GM12878 (cell line): Measurements from ENCODE around the gene STXBP4. TPM values are rescaled to one million over a fixed set of nuclear protein-coding genes. Genes with fewer than 3 reads are reported as not detected.

ENCODE experiments used
- ATAC-seq: fragments of 200-7000 bp; cut with Tn5 transposase; 3 replicates; pipeline ENCODE4 v1.9.1; 2020; ENCODE audit warnings: mild to moderate bottlenecking, moderate library complexity
- BruUV-seq: library from RNA; stranded (reverse); fragments of 400-500 nt; replicated peaks from 2 replicates; lab custom pipeline; 2021; lab: Mats Ljungman, UMichigan
- CTCF ChIA-PET: fragments of 300-600 bp; sonication (Branson Sonifier 250); formaldehyde crosslinking; extraction: SDS; loops from one replicate; lab custom pipeline; 2021; ENCODE audit warnings: inconsistent platforms; lab: Yijun Ruan, JAX
- POLR2A ChIA-PET: fragments of 350-600 bp; formaldehyde crosslinking; extraction: SDS; loops from one replicate; lab custom pipeline; 2021; ENCODE audit warnings: inconsistent platforms; lab: Charles Lee
- RAD21 ChIA-PET: fragments of 300-600 bp; sonication (Branson Sonifier 250); formaldehyde crosslinking; loops from one replicate; lab custom pipeline; 2023; ENCODE audit warnings: antibody characterized with exemption; ENCODE audit not compliant: unreplicated experiment; lab: Charles Lee
- SMC1A ChIA-PET: fragments of 300-600 bp; sonication (Branson Sonifier 250); formaldehyde crosslinking; loops from one replicate; lab custom pipeline; 2023; ENCODE audit not compliant: unreplicated experiment, uncharacterized antibody; lab: Charles Lee
- DNase-seq: peaks from one replicate; pipeline ENCODE4 v3.0.0-alpha.2; 2011; ENCODE audit warnings: low read depth, low spot score
- FAIRE-seq: peaks from 3 replicates; lab custom pipeline; 2011; peaks lifted over from hg19 to GRCh38; lab: Jason Lieb, UNC
- H2AFZ ChIP-seq: 2 replicates; pipeline ENCODE4 v1.6.0; 2011; ENCODE audit warnings: low read depth, low read length, control low read depth; ENCODE audit not compliant: control insufficient read depth
- H3K27ac ChIP-seq: 2 replicates; pipeline ENCODE4 v1.5.1; 2011; ENCODE audit warnings: control low read depth; ENCODE audit not compliant: control insufficient read depth, insufficient read depth
- H3K27me3 ChIP-seq, 2 experiments: replicated peaks in 1 of 2; 2 replicates each; pipeline versions ENCODE4 v1.6.0 to v1.6.1; 2011; ENCODE audit warnings: low read length in 1 of 2; ENCODE audit not compliant: control insufficient read depth in 2 of 2, insufficient read depth in 2 of 2
- H3K36me3 ChIP-seq, 2 experiments: 2 replicates each; pipeline ENCODE4 v1.5.1; 2011; ENCODE audit warnings: low read length in 1 of 2; ENCODE audit not compliant: control insufficient read depth in 2 of 2, insufficient read depth in 2 of 2
- H3K4me1 ChIP-seq: 2 replicates; pipeline ENCODE4 v1.6.1; 2011; ENCODE audit warnings: mild to moderate bottlenecking, low read length, moderate library complexity, mixed read lengths; ENCODE audit not compliant: control insufficient read depth, insufficient read depth
- H3K4me2 ChIP-seq: 2 replicates; pipeline ENCODE4 v1.6.0; 2011; ENCODE audit warnings: control low read depth; ENCODE audit not compliant: control insufficient read depth, insufficient read depth
- H3K4me3 ChIP-seq: fragments of 200-600 bp; sonication (generic); 2 replicates; pipeline ENCODE4 v1.5.1; 2016
- H3K79me2 ChIP-seq: 2 replicates; pipeline ENCODE4 v1.6.0; 2011; ENCODE audit warnings: low read length; ENCODE audit not compliant: control insufficient read depth, insufficient read depth
- H3K9ac ChIP-seq: 2 replicates; pipeline ENCODE4 v1.8.0; 2011; ENCODE audit warnings: low read length, control low read depth, mixed read lengths; ENCODE audit not compliant: control insufficient read depth, insufficient read depth
- H3K9me3 ChIP-seq: replicated peaks from 3 replicates; pipeline ENCODE4 v1.5.1; 2011; ENCODE audit warnings: mild to moderate bottlenecking, low read length; ENCODE audit not compliant: control insufficient read depth, insufficient read depth
- H4K20me1 ChIP-seq: 2 replicates; pipeline ENCODE4 v1.6.0; 2011; ENCODE audit not compliant: control insufficient read depth, insufficient read depth
- BRCA1 ChIP-seq: IDR thresholded peaks from 2 replicates; pipeline ENCODE4 v1.6.1; 2011; ENCODE audit warnings: low read depth, low read length, improper control_type of control experiment
- CHD4 ChIP-seq: fragments of 200-600 bp; sonication (generic); IDR thresholded peaks from 2 replicates; pipeline ENCODE4 v1.6.1; 2016; ENCODE audit warnings: mild to moderate bottlenecking
- EED ChIP-seq: sonication (generic); IDR thresholded peaks from 2 replicates; pipeline ENCODE4 v1.6.1; 2016; ENCODE audit warnings: antibody characterized with exemption, low read depth
- EGR1 ChIP-seq, 2 experiments: IDR thresholded peaks; 1 replicate in 1 of 2; 2 replicates in 1 of 2; pipeline ENCODE4 v1.6.1; 2011 to 2012; ENCODE audit warnings: low read depth in 2 of 2, low read length in 2 of 2, borderline replicate concordance in 1 of 2, mild to moderate bottlenecking in 1 of 2, moderate library complexity in 1 of 2
- HDAC6 ChIP-seq: fragments of 200-600 bp; sonication (generic); IDR thresholded peaks from one replicate; pipeline ENCODE4 v1.8.0; 2017; ENCODE audit warnings: antibody characterized with exemption; ENCODE audit not compliant: unreplicated experiment
- KAT2A ChIP-seq: conservative IDR thresholded peaks from 2 replicates; pipeline ENCODE4 v1.6.1; 2011; ENCODE audit warnings: low read depth, low read length; ENCODE audit not compliant: control insufficient read depth
- KDM1A ChIP-seq: fragments of 200-600 bp; sonication (generic); IDR thresholded peaks from 2 replicates; pipeline ENCODE4 v1.6.1; 2016; ENCODE audit warnings: borderline replicate concordance
- MTA2 ChIP-seq: fragments of 450-650 bp; IDR thresholded peaks from 2 replicates; pipeline ENCODE4 v1.6.1; 2016; ENCODE audit warnings: low read depth, mild to moderate bottlenecking, moderate library complexity
- MYB ChIP-seq: fragments of 150-350 bp; IDR thresholded peaks from 2 replicates; pipeline ENCODE4 v1.6.1; 2014; ENCODE audit warnings: mild to moderate bottlenecking, low read depth, low read length, borderline replicate concordance
- RAD21 ChIP-seq: IDR thresholded peaks from 2 replicates; pipeline ENCODE4 v1.6.1; 2011; ENCODE audit warnings: mild to moderate bottlenecking, low read depth, low read length, moderate library complexity; ENCODE audit not compliant: insufficient read depth
- ZNF217 ChIP-seq: fragments of 450-650 bp; IDR thresholded peaks from 2 replicates; pipeline ENCODE4 v1.6.1; 2017; ENCODE audit warnings: antibody characterized with exemption, mild to moderate bottlenecking
- ZNF24 ChIP-seq: fragments of 450-650 bp; IDR thresholded peaks from 2 replicates; pipeline ENCODE4 v1.6.1; 2017; ENCODE audit warnings: antibody characterized with exemption, mild to moderate bottlenecking
- WGBS: methylation state at CpG from one replicate; pipeline ENCODE4 v1.1.6; 2016; ENCODE audit warnings: low lambda C conversion rate; ENCODE audit not compliant: insufficient replicate concordance, insufficient coverage; ENCODE audit errors: missing lambda C conversion rate; 5-methylcytosine and 5-hydroxymethylcytosine counted together
- in situ Hi-C: fragments of 300-500 bp; cut with MboI; formaldehyde crosslinking; loops from 9 replicates; pipeline ENCODE4 v1.14.3; 2018; ENCODE audit warnings: mixed read lengths
- intact Hi-C: fragments of 100-400 bp; cut with micrococcal nuclease; formaldehyde crosslinking; loops from one replicate; pipeline ENCODE4 v1.14.2; 2022; ENCODE audit not compliant: unreplicated experiment
- polyA plus RNA-seq, 11 experiments: library from polyadenylated mRNA; depleted of rRNA in 4 of 11; unstranded in 6 of 11; stranded (reverse) in 5 of 11; fragments of >200 nt; fragmentation: Nextera tagmentation in 4 of 11; fragmentation: Illumina TruSeq in 1 of 11; extraction: Ambion mirVana in 4 of 11; extraction: Trizol in 1 of 11; gene quantifications; 1 replicate in 1 of 11; 2 replicates in 10 of 11; pipeline versions ENCODE4 v1.2.1 to v1.2.3, GENCODE V29; 2011 to 2016; ENCODE audit warnings: inconsistent platforms in 2 of 11, missing spikeins in 2 of 11, low read depth in 1 of 11
- total RNA-seq, 4 experiments: library from RNA; depleted of rRNA in 3 of 4; stranded (reverse); fragments of >200 nt in 3 of 4; fragmentation: Illumina TruSeq in 1 of 4; extraction: Trizol in 1 of 4; gene quantifications; 2 replicates each; pipeline versions ENCODE4 v1.2.1 to v1.2.3, GENCODE V29; 2013 to 2021
- TF ChIP-seq, protein P1 (sequence below): IDR thresholded peaks from 2 replicates; pipeline ENCODE4 v1.6.1; 2011; ENCODE audit warnings: low read depth, mild to moderate bottlenecking, low read length, moderate library complexity, borderline replicate concordance; ENCODE audit errors: extremely low read depth
- TF ChIP-seq, protein P2 (sequence below): fragments of 450-650 bp; IDR thresholded peaks from 2 replicates; pipeline ENCODE4 v1.6.1; 2016; ENCODE audit warnings: mild to moderate bottlenecking, moderate library complexity, borderline replicate concordance

The STXBP4 gene
- total and polyA plus RNA-seq, 10 of the 15 experiments (the other 5 are each of a cell fraction or from before 2014, with no cell fraction given): 4.3 to 11.0 (median 6.7) TPM

DNA sequence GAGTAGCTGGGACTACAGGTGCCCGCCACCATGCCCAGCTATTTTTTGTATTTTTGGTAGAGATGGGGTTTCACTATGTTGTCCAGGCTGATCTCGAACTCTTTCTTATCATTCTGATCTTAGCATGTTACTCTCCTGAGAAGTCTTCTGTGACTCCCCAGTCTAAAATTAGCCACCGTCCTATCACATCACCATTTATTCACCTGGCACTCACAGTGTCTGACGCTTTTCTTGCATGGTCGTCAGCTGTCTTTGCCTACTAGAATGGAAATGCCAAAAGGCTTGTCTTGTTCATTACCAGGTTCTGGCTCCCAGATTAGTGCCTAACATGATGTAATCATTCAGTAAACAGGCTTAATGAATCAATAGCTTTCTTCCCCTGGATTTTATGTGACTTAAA lies 44.2 kb upstream of the STXBP4 start:
- TF ChIP-seq RAD21: no peak
- TF ChIP-seq KAT2A: no peak
- TF ChIP-seq, protein P1, sequence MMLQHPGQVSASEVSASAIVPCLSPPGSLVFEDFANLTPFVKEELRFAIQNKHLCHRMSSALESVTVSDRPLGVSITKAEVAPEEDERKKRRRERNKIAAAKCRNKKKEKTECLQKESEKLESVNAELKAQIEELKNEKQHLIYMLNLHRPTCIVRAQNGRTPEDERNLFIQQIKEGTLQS: no peak
- no peak for TF ChIP-seq ZNF24
- no peak for TF ChIP-seq MYB
- no peak for TF ChIP-seq KDM1A
- no peak for TF ChIP-seq ZNF217
- TF ChIP-seq BRCA1: no peak
- TF ChIP-seq EED: no peak
- no peak for TF ChIP-seq EGR1 (IDR thresholded peaks at IDR 0.05; ENCODE audit: borderline replicate concordance in 1 of 2, low read depth in 2 of 2, low read length in 2 of 2)
- TF ChIP-seq, protein P2, sequence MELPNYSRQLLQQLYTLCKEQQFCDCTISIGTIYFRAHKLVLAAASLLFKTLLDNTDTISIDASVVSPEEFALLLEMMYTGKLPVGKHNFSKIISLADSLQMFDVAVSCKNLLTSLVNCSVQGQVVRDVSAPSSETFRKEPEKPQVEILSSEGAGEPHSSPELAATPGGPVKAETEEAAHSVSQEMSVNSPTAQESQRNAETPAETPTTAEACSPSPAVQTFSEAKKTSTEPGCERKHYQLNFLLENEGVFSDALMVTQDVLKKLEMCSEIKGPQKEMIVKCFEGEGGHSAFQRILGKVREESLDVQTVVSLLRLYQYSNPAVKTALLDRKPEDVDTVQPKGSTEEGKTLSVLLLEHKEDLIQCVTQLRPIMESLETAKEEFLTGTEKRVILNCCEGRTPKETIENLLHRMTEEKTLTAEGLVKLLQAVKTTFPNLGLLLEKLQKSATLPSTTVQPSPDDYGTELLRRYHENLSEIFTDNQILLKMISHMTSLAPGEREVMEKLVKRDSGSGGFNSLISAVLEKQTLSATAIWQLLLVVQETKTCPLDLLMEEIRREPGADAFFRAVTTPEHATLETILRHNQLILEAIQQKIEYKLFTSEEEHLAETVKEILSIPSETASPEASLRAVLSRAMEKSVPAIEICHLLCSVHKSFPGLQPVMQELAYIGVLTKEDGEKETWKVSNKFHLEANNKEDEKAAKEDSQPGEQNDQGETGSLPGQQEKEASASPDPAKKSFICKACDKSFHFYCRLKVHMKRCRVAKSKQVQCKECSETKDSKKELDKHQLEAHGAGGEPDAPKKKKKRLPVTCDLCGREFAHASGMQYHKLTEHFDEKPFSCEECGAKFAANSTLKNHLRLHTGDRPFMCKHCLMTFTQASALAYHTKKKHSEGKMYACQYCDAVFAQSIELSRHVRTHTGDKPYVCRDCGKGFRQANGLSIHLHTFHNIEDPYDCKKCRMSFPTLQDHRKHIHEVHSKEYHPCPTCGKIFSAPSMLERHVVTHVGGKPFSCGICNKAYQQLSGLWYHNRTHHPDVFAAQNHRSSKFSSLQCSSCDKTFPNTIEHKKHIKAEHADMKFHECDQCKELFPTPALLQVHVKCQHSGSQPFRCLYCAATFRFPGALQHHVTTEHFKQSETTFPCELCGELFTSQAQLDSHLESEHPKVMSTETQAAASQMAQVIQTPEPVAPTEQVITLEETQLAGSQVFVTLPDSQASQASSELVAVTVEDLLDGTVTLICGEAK: no peak
- no peak for TF ChIP-seq MTA2
- TF ChIP-seq CHD4: no peak
- TF ChIP-seq HDAC6: no peak
- WGBS: 16% methylated on average over 5 of the region's 5 CpGs
- Histone ChIP-seq H3K36me3 (no peaks in the 10 kb centered on the region), H2AFZ (no peak overlapping the region), H3K9ac (no peak overlapping the region), H3K4me3 (no peak overlapping the region), H3K9me3 (no peaks in the 10 kb centered on the region), H3K27me3 (no peaks in the 10 kb centered on the region), H3K4me2 (no peak overlapping the region), H3K27ac (no peak overlapping the region), H4K20me1 (no peaks in the 10 kb centered on the region), H3K79me2 (no peaks in the 10 kb centered on the region), H3K4me1 (no peaks in the 10 kb centered on the region)
- no peak for DNase-seq
- ChIA-PET SMC1A (no interaction called here), CTCF (no interaction called here), POLR2A (no interaction called here), RAD21 (no interaction called here)
- no peak for ATAC-seq
- intact Hi-C loops: no loop called here
- FAIRE-seq: no peak
- in situ Hi-C loops: no loop called here
- no TSS peak for BruUV-seq
